GM21423 (cell line): ENCODE measurements around the gene CD6.
"Not testable (repeated sequence)": the region's sequence is repeated elsewhere in the genome, so short reads cannot be mapped to it uniquely, and the experiment has no call there.

Source experiments
- ATAC-seq: cut with Tn5 transposase; IDR thresholded peaks from one replicate; pipeline ENCODE4 v1.9.1; 2021; ENCODE audit warnings: mild to moderate bottlenecking, moderate library complexity; ENCODE audit not compliant: unreplicated experiment

The CD6 gene

DNA sequence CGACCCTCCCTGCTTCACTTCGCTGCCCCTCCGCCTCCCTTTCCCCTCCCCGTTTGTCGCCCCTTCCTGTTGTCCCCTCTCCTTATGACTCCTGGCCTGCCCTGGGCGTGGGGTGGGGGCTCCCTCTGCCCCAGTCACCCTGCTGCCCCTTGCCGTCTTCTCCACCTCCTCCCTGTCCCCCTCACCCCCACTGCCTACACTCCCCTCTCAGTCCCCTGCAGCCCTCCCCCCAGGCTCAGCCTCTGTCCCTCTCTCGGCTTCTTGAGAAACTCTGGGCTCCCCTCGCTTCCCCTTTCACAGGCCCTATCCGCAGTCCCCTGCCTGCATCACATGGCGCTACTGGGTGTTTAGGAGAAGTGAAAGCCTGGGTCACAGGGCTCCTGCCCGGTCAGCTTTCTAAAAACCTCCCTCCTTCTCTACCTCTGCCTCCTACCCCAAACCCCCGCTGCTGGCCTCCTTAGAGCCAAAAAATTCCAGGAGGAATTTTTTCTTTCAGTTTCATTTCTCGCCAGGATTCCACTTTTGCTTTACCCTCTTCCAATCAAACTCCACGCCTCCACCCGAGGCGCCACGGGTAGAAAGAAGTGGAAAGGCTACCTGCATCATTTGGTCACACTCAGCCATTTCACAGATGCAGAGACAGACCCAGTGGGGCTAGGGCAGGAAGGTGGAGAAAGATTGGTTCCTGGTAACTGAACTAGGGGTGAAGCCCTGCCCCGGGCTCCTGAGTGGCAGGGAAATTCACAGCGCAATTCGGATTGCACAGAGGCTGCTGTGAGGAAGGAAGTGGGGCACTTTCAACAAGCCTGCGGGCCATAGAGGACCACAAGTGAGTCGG is 19.4 kb upstream of the CD6 start, which contains the start of gene SLC15A3:
SLC15A3 (minus strand) TSS at position 273 of the 838 bp plus-strand sequence. CDS start 625 bp downstream, outside the sequence.
- ATAC-seq: peak; percentile 79

GRCh38 chr11:60952742-60953170 is 18.7 kb upstream of the CD6 start:
- ATAC-seq: no peak

GRCh38 chr11:60953781-60954180 is 17.7 kb upstream of the CD6 start:
- no peak for ATAC-seq

GRCh38 chr11:60954421-60954820 is 17.1 kb upstream of the CD6 start:
- ATAC-seq: no peak

DNA sequence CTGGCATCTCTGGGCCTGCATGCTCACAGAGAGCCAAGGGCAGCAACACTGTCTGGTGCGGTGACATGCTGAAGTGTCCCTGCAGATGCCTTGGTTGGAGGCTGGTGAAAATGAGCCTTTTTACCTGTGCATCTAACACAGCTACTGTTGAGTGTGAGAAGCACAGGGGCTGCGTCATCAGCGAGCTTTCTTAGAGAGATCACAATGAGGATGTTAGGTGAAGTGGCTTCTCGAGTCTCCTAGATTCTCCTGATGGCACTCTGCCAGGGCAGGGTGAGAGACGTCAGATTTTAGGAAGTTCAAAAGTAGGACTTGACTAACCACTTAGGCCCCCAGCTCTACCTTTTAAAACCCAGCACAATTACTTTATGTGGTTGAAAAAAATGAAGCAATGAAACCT is 15.9 kb upstream of the CD6 start:
- no peak for ATAC-seq

DNA sequence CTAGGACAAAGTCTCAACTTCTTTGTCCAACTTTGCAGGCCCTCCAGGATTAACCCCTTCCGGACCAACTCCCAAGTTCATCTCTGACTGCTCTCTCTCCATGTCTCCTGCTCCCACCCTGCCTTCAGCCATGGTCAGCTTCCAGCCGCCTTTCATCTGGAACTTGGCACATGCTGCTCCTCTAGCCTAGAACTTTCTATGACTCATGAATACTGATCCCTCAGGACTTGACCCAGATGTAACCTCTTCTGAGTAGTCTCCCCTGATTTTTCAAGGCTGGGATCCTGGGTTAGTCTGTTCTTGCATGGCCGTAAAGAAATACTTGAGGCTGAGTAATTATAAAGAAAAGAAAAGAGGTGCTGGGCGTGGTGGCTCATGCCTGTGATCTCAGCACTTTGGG is 14.3 kb upstream of the CD6 start:
- ATAC-seq: no peak

- ATAC-seq: no peak
Measured at GRCh38 chr11:60959431-60959830, 12.0 kb upstream of the CD6 start.

DNA sequence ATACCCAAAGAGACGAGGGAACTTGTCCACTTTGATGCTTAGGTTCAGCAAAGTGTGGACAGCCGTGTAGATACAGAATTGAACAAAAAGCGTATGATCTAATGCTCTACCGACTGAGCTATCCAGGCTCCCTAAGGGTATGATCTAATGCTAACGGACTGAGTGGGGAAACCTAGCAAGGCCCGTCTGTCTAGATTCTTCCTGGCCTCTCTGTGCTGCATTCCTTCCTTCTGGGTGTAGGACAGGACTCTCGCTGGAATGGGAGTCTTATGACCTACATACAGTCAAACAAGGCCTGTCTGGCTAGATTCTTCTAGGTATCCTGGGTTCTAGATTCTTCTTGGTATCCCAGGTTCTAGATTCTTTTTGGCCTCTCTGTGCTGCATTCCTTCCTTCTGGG is 11.1 kb upstream of the CD6 start:
- no peak for ATAC-seq

DNA sequence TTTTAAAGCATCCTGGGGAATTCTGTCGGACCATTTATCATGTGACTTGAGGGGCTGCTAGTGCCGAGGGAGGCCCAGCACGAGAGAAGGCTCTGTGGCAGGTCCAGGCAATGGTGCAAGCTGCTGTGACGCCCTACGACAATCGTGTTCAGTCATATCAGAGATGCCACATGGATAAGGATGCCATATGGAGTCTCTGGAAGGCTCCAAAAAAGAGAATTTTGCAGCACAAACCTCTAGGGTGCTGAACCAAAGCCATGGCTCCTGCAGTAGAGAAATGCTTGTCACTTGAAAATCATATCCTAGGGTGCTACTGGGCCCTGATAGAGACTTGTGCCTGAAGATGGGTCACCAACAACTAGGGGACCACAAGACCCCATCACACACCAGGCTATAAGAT is 6.7 kb upstream of the CD6 start:
- ATAC-seq: no peak

GRCh38 chr11:60966890-60967289 is 4.6 kb upstream of the CD6 start:
- ATAC-seq: no peak

- ATAC-seq: no peak
Measured at GRCh38 chr11:60968223-60968622, 3.3 kb upstream of the CD6 start.

DNA sequence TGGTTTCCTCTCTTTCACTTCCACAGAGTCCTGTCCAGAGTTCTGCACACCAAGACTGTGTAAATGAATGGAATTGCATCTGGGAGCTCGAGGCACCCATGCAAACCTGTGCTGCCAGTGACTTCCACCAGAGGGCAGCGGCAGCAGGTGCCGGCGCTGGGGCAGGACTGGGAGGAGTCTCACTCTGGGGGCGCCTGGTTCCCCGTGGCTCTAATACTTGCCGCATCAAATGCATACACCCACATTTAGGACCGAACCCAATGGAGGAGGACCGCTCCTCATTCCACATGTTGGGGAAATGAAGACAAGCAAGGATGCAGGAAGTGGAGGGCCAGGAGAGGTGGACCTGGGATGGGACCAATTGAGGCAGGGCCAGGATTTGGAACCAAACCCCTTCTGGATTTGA is 1.1 kb upstream of the CD6 start:
- ATAC-seq: no peak

DNA sequence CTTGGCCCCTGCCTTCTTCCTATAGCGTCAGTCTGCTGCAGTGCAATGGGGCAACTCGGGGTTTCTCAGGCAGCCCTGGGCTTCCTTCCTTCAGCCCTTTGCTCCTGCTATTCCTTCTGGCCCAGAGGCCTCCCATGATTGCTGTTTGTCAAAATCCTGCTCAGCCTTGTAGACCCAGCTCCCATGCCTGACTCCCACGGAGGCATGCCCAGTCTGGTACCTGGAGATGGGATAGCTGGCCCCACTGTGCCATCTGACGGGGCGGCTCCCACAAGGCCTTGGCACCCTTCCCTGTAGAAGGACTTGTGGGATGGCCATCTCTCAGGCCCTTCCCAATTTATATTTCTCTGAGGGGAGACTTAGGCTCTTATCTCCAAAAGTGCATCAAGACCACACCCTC is 590 bp upstream of the CD6 start:
- ATAC-seq: no peak

DNA sequence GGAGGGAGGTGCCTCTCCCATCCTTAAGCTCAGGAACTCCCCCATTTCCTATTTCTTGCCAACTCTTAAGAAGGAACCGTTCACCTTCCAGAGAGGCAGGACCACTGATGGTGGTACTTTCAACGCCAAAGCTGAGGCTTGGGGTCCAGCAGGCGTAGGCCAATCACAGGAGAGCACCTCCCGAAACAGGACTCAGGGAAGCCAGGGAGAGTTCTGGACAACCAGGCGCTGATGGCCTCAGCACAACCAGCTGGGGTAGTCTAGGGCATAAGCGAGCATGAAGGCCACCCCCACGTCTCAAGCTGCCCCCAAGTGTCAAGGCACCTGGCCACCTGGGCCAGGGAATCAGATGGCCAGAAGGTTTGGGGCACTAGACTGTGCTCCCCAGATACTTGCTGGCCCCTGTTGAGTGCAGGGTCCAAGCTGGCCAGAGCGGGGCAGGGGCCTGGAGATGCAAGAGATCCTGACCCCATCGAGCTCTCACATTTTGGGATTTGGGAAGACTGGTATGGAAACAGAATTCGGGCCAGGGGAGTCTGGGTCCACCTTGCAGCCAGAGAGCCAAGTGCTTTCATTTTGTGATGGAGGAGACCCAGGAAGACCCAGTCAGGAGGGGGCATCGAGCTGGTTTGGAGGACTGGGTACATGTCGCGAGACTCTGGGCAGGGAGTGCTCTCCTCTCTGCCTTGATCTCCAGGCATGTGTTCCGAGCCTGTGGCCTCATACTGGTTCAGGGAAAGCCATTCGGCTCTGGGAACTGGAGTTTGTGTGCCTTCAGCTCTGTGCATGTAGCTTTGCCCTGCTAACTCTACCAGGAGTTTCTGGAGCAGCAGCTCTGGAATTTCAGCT is 926 bp downstream of the CD6 start:
- ATAC-seq: no peak

DNA sequence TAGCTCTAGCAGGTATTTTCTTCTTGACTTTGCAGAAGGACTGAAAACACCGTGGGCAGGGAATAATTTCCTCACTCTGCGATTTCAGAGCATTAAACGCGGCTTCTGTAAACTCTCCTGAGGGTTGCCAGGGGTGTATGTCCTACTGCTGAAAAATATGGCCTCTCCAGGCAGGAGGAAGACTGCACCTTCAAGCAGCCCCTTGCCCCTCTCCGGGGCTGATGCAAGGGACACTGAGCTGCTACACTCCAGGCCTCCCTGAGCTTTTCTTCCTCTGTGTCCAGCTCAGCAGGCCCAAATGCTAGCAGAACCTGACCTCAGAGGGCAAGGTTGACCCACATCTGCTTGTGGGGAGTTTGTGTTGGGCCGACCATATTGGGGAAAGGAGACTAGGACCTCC is 2.2 kb downstream of the CD6 start:
- ATAC-seq: no peak

- not testable (repeated sequence) for ATAC-seq
Measured at GRCh38 chr11:60974316-60974715, 2.8 kb downstream of the CD6 start.

DNA sequence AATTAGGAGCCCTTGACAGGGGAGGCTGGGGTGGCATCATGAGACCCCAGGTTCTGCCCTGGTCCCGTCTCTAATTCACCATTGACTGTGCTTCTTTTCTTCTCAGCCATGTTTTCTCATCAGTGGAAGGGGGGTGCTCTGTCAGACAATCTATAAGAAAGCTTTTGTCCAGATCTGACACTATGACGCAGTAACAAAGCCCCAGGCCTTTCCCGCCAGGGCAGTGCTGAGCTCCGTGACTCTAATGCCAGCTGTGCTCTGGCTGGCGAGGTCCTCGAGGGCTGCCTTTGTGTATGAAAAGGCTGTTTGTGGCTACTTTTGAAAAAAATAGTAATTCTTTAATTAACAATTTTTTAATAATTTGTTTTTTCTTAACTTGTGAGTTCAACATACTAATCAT is 3.2 kb downstream of the CD6 start:
- ATAC-seq: no peak

GRCh38 chr11:60977224-60977623 is 5.7 kb downstream of the CD6 start:
- ATAC-seq: no peak

- ATAC-seq: no peak
Measured at GRCh38 chr11:60977836-60978235, 6.4 kb downstream of the CD6 start.

DNA sequence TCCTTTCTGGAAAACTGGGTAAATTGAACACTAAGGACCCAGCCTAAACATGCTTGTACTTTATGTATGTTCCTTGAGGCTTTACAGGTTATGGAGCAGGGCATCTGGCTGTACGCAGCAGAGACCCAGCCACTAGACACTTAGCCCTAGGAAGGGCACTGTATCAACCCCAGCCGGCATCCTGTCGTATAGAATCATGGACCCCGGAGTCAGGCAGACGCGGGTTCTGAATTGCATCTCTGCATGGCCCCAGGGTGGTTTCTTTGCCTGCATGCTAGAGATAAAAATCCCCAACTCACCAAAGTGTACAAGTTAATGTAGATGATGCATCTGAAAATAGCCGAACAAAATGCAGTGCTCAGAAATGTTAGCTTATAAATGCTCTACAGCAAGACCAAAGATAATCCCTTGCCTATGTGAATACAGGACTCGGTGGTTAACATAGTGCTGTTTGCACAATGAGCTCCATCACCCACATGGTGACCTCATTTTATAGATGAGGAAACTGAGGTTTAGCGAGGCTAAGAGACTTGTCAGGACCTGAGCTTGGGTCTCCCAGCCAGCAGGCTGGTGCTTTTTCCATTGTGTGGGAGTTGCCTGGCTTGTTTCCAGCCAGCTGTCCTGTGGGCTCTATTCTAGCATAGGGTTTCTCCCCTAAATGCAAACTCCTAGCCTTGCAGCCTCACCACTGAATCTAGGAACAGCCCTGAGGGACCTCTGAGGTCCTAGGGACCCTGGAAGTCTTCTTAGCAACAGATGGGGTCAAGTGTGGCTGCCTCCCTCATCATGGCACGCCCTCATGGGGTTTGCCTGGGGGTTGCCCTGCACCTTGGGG is 7.3 kb downstream of the CD6 start:
- no peak for ATAC-seq

- no peak for ATAC-seq
Measured at GRCh38 chr11:60981515-60981914, 10.0 kb downstream of the CD6 start.
